GM23338 (cell line): Measurements from ENCODE around the gene PHYKPL. TPM values are rescaled to one million over a fixed set of nuclear protein-coding genes. Genes with fewer than 3 reads are reported as not detected.

Source experiments
- ATAC-seq: fragments of 200-7000 bp; cut with Tn5 transposase; 3 replicates; pipeline ENCODE4 v1.9.1; 2020
- DNase-seq: peaks from one replicate; pipeline ENCODE4 v3.0.0-alpha.2; 2015; ENCODE audit warnings: low spot score
- H2AFZ ChIP-seq: fragments of 200-600 bp; sonication (generic); 2 replicates; pipeline ENCODE4 v1.8.0; 2016; ENCODE audit warnings: antibody characterized with exemption, mild to moderate bottlenecking, moderate library complexity
- H3F3A ChIP-seq: fragments of 200-600 bp; sonication (generic); replicated peaks from 2 replicates; pipeline ENCODE4 v1.8.0; 2017; ENCODE audit warnings: antibody characterized with exemption, mixed run types, low read depth
- H3K27ac ChIP-seq: fragments of 200-600 bp; sonication (generic); 2 replicates; pipeline ENCODE4 v1.6.1; 2016; ENCODE audit warnings: low read depth
- H3K27me3 ChIP-seq: fragments of 200-600 bp; sonication (generic); 2 replicates; pipeline ENCODE4 v1.8.0; 2016; ENCODE audit warnings: mild to moderate bottlenecking, mixed run types, moderate library complexity; ENCODE audit not compliant: insufficient read depth
- H3K36me3 ChIP-seq: fragments of 200-600 bp; sonication (generic); 2 replicates; pipeline ENCODE4 v1.8.0; 2016; ENCODE audit warnings: mild to moderate bottlenecking; ENCODE audit not compliant: insufficient read depth
- H3K4me1 ChIP-seq: fragments of 200-600 bp; sonication (generic); 2 replicates; pipeline ENCODE4 v1.8.0; 2016; ENCODE audit warnings: mild to moderate bottlenecking, moderate library complexity; ENCODE audit not compliant: insufficient read depth
- H3K4me2 ChIP-seq: fragments of 200-600 bp; sonication (generic); 2 replicates; pipeline ENCODE4 v1.7.1; 2017; ENCODE audit warnings: mixed run types
- H3K4me3 ChIP-seq: fragments of 200-600 bp; sonication (generic); 2 replicates; pipeline ENCODE4 v1.6.1; 2016; ENCODE audit warnings: mixed run types
- H3K79me2 ChIP-seq: fragments of 200-600 bp; sonication (generic); replicated peaks from 2 replicates; pipeline ENCODE4 v1.8.0; 2017; ENCODE audit warnings: mild to moderate bottlenecking; ENCODE audit not compliant: insufficient read depth
- H3K9me2 ChIP-seq: fragments of 200-600 bp; sonication (generic); 2 replicates; pipeline ENCODE4 v1.8.0; 2017; ENCODE audit not compliant: insufficient read depth
- H4K20me1 ChIP-seq: fragments of 200-600 bp; sonication (generic); replicated peaks from 2 replicates; pipeline ENCODE4 v1.8.0; 2017; ENCODE audit warnings: mild to moderate bottlenecking; ENCODE audit not compliant: insufficient read depth
- H3K27ac Mint-ChIP-seq: 2 replicates; pipeline ENCODE4 v1.8.0; 2020; ENCODE audit warnings: inconsistent platforms, mild to moderate bottlenecking, moderate library complexity, mixed read lengths
- H3K27me3 Mint-ChIP-seq: 3 replicates; pipeline ENCODE4 v1.8.0; 2022; ENCODE audit warnings: low read depth, mild to moderate bottlenecking, moderate library complexity, mixed read lengths, inconsistent platforms; ENCODE audit not compliant: insufficient read depth, poor library complexity
- H3K36me3 Mint-ChIP-seq: 3 replicates; pipeline ENCODE4 v1.8.0; 2021; ENCODE audit warnings: low read depth, mild to moderate bottlenecking, inconsistent platforms, moderate library complexity, mixed read lengths
- H3K4me1 Mint-ChIP-seq: 3 replicates; pipeline ENCODE4 v1.8.0; 2020; ENCODE audit warnings: mild to moderate bottlenecking, inconsistent platforms, mixed read lengths
- H3K4me3 Mint-ChIP-seq: 3 replicates; pipeline ENCODE4 v1.8.0; 2021; ENCODE audit warnings: moderate library complexity, mild to moderate bottlenecking, inconsistent platforms, mixed read lengths
- H3K9me3 Mint-ChIP-seq: 3 replicates; pipeline ENCODE4 v1.8.0; 2020; ENCODE audit warnings: moderate library complexity, mild to moderate bottlenecking, inconsistent platforms, mixed read lengths
- CTCF ChIP-seq, 2 experiments: fragments of 200-600 bp in 1 of 2; sonication (generic) in 1 of 2; conservative IDR thresholded peaks; 2 replicates each; pipeline versions ENCODE4 v1.5.1 to v1.6.1; 2016 to 2017; ENCODE audit warnings: antibody characterized with exemption in 2 of 2, low read depth in 2 of 2, mild to moderate bottlenecking in 2 of 2, moderate library complexity in 1 of 2
- ETS1 ChIP-seq: IDR thresholded peaks from 2 replicates; pipeline ENCODE4 v1.6.1; 2016; ENCODE audit warnings: antibody characterized with exemption
- EZH2phosphoT487 ChIP-seq: fragments of 200-600 bp; sonication (generic); IDR thresholded peaks from one replicate; pipeline ENCODE4 v1.8.1; 2018; ENCODE audit warnings: antibody characterized with exemption; ENCODE audit not compliant: unreplicated experiment
- JUNB ChIP-seq: IDR thresholded peaks from one replicate; pipeline ENCODE4 v1.6.1; 2016; ENCODE audit warnings: antibody characterized with exemption; ENCODE audit not compliant: unreplicated experiment
- NANOG ChIP-seq: IDR thresholded peaks from 2 replicates; pipeline ENCODE4 v1.6.1; 2016; ENCODE audit warnings: antibody characterized with exemption, borderline replicate concordance
- POLR2AphosphoS5 ChIP-seq: IDR thresholded peaks from 2 replicates; pipeline ENCODE4 v1.6.1; 2016; ENCODE audit warnings: antibody characterized with exemption, low read depth
- STAT1 ChIP-seq: IDR thresholded peaks from one replicate; pipeline ENCODE4 v1.6.1; 2016; ENCODE audit warnings: antibody characterized with exemption; ENCODE audit not compliant: unreplicated experiment
- ZNF114 ChIP-seq: fragments of 250-450 bp; sonication (Bioruptor Pico); IDR thresholded peaks from 2 replicates; pipeline ENCODE4 v1.5.0; 2020; ENCODE audit warnings: mild to moderate bottlenecking, moderate library complexity
- polyA plus RNA-seq: library from polyadenylated mRNA; unstranded; fragments of >200 nt; fragmentation: Nextera tagmentation; extraction: Ambion mirVana; gene quantifications from 2 replicates; pipeline ENCODE4 v1.2.1, GENCODE V29; 2016
- total RNA-seq: library from RNA; depleted of rRNA; stranded (reverse); fragments of >200 nt; shearing (Covaris generic); gene quantifications from 2 replicates; pipeline ENCODE4 v1.2.3, GENCODE V29; 2014
- TF ChIP-seq, protein P1 (sequence below): IDR thresholded peaks from one replicate; pipeline ENCODE4 v1.6.1; 2018; ENCODE audit warnings: antibody characterized with exemption; ENCODE audit not compliant: unreplicated experiment

Gene PHYKPL
- total and polyA plus RNA-seq, 2 experiments from 2014 or later = 15.9 to 20.8 TPM

GRCh38 chr5:178267876-178268275, 35.3 kb upstream of the PHYKPL start:
- Mint-ChIP-seq H3K4me1 (no peaks in the 10 kb centered on the region; the same call in 2 of the 3 replicates), H3K36me3 (peaks cover 3% of the 10 kb centered on the region; the same call in 1 of the 3 replicates), H3K27me3 (peaks cover 17% of the 10 kb centered on the region), H3K4me3 (no peak overlapping the region), H3K9me3 (0 out of 3 replicates have a peak, but pooled peaks cover 4% of the 10 kb centered on the region), H3K27ac (no peak overlapping the region)
- DNase-seq (no peak), ATAC-seq (no peak)
- Histone ChIP-seq H3F3A (no peaks in the 10 kb centered on the region), H3K27me3 (no peaks in the 10 kb centered on the region), H3K4me3 (no peak overlapping the region), H3K79me2 (no peaks in the 10 kb centered on the region), H2AFZ (no peak overlapping the region), H3K9me2 (no peaks in the 10 kb centered on the region), H3K27ac (no peak overlapping the region), H3K4me2 (no peak overlapping the region), H3K4me1 (no peaks in the 10 kb centered on the region), H3K36me3 (no peaks in the 10 kb centered on the region), H4K20me1 (no peaks in the 10 kb centered on the region)
- TF ChIP-seq EZH2phosphoT487 (no peak), ZNF114 (no peak), POLR2AphosphoS5 (no peak)

DNA sequence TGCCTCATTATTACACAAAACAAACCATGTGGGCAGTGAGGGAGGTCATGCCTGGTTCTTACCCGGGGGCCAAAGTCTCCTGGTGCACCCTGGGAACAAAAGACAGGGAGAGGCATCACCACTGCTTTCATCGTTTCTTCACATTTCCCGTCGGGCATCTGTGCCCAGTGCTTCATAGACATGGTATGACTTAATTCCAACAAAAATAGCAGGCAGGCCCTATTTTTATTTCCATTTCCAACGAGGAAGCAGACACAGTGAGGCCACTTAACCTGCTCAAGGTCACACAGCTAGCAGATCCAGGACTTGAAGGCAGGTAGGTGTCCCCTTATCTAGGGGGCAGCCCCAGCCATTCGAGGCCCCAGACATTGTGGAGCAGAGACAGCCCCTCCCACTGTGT, 34.6 kb upstream of the PHYKPL start:
- Histone ChIP-seq H3K4me1 (no peaks in the 10 kb centered on the region), H3F3A (no peaks in the 10 kb centered on the region), H4K20me1 (no peaks in the 10 kb centered on the region), H3K4me3 (no peak overlapping the region), H3K9me2 (no peaks in the 10 kb centered on the region; the same call in 1 of the 2 replicates), H2AFZ (no peak overlapping the region), H3K79me2 (no peaks in the 10 kb centered on the region), H3K4me2 (no peak overlapping the region), H3K27ac (no peak overlapping the region), H3K36me3 (no peaks in the 10 kb centered on the region), H3K27me3 (no peaks in the 10 kb centered on the region)
- no peak overlapping the region for H3K27ac Mint-ChIP-seq
- peaks cover 12% of the 10 kb centered on the region for H3K27me3 Mint-ChIP-seq
- 0 out of 3 replicates have a peak, but pooled peaks cover 4% of the 10 kb centered on the region for H3K9me3 Mint-ChIP-seq
- DNase-seq (no peak), ATAC-seq (no peak)
- no peaks in the 10 kb centered on the region; the same call in 2 of the 3 replicates for H3K4me1 Mint-ChIP-seq
- peaks cover 3% of the 10 kb centered on the region; the same call in 1 of the 3 replicates for H3K36me3 Mint-ChIP-seq
- H3K4me3 Mint-ChIP-seq = no peak overlapping the region
- TF ChIP-seq STAT1 = no peak
- TF ChIP-seq CTCF (conservative IDR thresholded peaks at IDR 0.05; ENCODE audit: low read depth in 2 of 2) = no peak
- TF ChIP-seq ZNF114 = no peak
- no peak for TF ChIP-seq JUNB
- TF ChIP-seq ETS1 = no peak

DNA sequence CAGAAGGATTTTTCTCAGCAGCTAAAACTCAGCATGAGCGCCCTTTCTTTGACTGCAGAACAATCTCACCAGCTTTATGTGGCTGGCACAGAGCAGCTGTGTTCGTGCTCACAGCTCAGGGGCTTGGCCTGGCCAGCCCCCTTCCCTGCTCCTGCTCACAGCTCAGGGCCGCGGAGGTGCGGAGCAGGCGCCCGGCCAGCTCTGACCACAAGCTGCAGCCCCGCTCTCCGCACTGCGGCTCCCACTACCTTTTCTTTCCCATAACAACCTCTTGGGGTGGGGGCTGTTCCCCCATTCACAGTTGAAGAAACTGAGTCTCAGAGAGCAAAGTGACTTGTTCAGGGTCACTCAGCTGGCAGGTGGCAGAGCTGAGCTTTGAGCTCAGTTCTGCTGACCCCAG, 34.0 kb upstream of the PHYKPL start:
- Histone ChIP-seq H2AFZ (no peak overlapping the region), H3F3A (no peaks in the 10 kb centered on the region), H3K79me2 (no peaks in the 10 kb centered on the region), H3K4me2 (no peak overlapping the region), H3K36me3 (no peaks in the 10 kb centered on the region), H4K20me1 (no peaks in the 10 kb centered on the region), H3K9me2 (no peaks in the 10 kb centered on the region; the same call in 1 of the 2 replicates), H3K27ac (no peak overlapping the region), H3K4me1 (no peaks in the 10 kb centered on the region), H3K4me3 (no peak overlapping the region), H3K27me3 (no peaks in the 10 kb centered on the region)
- peaks cover 3% of the 10 kb centered on the region; the same call in 1 of the 3 replicates for H3K36me3 Mint-ChIP-seq
- H3K4me3 Mint-ChIP-seq = no peak overlapping the region
- no peaks in the 10 kb centered on the region; the same call in 2 of the 3 replicates for H3K4me1 Mint-ChIP-seq
- ATAC-seq (no peak), DNase-seq (no peak)
- H3K27me3 Mint-ChIP-seq = peaks cover 12% of the 10 kb centered on the region
- 0 out of 3 replicates have a peak, but pooled peaks cover 4% of the 10 kb centered on the region for H3K9me3 Mint-ChIP-seq
- H3K27ac Mint-ChIP-seq = no peak overlapping the region
- no peak for TF ChIP-seq JUNB
- TF ChIP-seq ZNF114 = no peak
- no peak for TF ChIP-seq NANOG
- TF ChIP-seq, protein P1, sequence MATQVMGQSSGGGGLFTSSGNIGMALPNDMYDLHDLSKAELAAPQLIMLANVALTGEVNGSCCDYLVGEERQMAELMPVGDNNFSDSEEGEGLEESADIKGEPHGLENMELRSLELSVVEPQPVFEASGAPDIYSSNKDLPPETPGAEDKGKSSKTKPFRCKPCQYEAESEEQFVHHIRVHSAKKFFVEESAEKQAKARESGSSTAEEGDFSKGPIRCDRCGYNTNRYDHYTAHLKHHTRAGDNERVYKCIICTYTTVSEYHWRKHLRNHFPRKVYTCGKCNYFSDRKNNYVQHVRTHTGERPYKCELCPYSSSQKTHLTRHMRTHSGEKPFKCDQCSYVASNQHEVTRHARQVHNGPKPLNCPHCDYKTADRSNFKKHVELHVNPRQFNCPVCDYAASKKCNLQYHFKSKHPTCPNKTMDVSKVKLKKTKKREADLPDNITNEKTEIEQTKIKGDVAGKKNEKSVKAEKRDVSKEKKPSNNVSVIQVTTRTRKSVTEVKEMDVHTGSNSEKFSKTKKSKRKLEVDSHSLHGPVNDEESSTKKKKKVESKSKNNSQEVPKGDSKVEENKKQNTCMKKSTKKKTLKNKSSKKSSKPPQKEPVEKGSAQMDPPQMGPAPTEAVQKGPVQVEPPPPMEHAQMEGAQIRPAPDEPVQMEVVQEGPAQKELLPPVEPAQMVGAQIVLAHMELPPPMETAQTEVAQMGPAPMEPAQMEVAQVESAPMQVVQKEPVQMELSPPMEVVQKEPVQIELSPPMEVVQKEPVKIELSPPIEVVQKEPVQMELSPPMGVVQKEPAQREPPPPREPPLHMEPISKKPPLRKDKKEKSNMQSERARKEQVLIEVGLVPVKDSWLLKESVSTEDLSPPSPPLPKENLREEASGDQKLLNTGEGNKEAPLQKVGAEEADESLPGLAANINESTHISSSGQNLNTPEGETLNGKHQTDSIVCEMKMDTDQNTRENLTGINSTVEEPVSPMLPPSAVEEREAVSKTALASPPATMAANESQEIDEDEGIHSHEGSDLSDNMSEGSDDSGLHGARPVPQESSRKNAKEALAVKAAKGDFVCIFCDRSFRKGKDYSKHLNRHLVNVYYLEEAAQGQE = no peak
